K562 (cell line): Measurements from ENCODE around the gene KBTBD2. TPM values are rescaled to one million over a fixed set of nuclear protein-coding genes. Genes with fewer than 3 reads are reported as not detected.
"Not testable (repeated sequence)": the region's sequence is repeated elsewhere in the genome, so short reads cannot be mapped to it uniquely, and the experiment has no call there.

Experiments used
- ATAC-seq: fragments of 200-7000 bp; cut with Tn5 transposase; 3 replicates; pipeline ENCODE4 v1.9.1; 2020; ENCODE audit warnings: moderate library complexity
- BruUV-seq: library from RNA; stranded (reverse); fragments of 400-500 nt; replicated peaks from 2 replicates; lab custom pipeline; 2021; lab: Mats Ljungman, UMichigan
- CTCF ChIA-PET: fragments of 300-600 bp; formaldehyde crosslinking; extraction: SDS; loops from one replicate; lab custom pipeline; 2021; ENCODE audit warnings: low intra/inter-chr PET ratio; lab: Yijun Ruan, JAX
- POLR2A ChIA-PET: fragments of 300-600, 350-650 bp; sonication (Branson Sonifier 250); formaldehyde crosslinking; extraction: SDS; loops from one replicate; lab custom pipeline; 2021; ENCODE audit warnings: antibody characterized with exemption, inconsistent platforms; lab: Yijun Ruan, JAX
- DNase-seq, 4 experiments: peaks; one replicate each; pipeline versions ENCODE4 v3.0.0 to v3.0.0-alpha.2; 2011 to 2018; ENCODE audit warnings: low spot score in 3 of 4, mixed read lengths in 3 of 4; ENCODE audit errors: extremely low read depth in 1 of 4
- FAIRE-seq: peaks from 2 replicates; lab custom pipeline; 2011; peaks lifted over from hg19 to GRCh38; lab: Jason Lieb, UNC
- H2AFZ ChIP-seq: 2 replicates; pipeline ENCODE4 v1.6.0; 2011; ENCODE audit warnings: low read depth, low read length, control low read depth, inconsistent platforms
- H3K27ac ChIP-seq: fragments of 200-600 bp; 3 replicates; pipeline ENCODE4 v1.8.0; 2011; ENCODE audit warnings: low read depth, mild to moderate bottlenecking, control low read depth, inconsistent platforms, low read length, moderate library complexity, mixed read lengths; ENCODE audit errors: extremely low read depth
- H3K27me3 ChIP-seq, 2 experiments: fragments of 300-600 bp in 1 of 2; 2 replicates in 1 of 2; 3 replicates in 1 of 2; pipeline versions ENCODE4 v1.6.0 to v1.8.0; 2011; ENCODE audit warnings: inconsistent platforms in 2 of 2, low read length in 2 of 2, mild to moderate bottlenecking in 1 of 2, mixed read lengths in 1 of 2, moderate library complexity in 1 of 2; ENCODE audit not compliant: control insufficient read depth in 2 of 2, insufficient read depth in 2 of 2
- H3K36me3 ChIP-seq: fragments of 300-600 bp; 3 replicates; pipeline ENCODE4 v1.8.0; 2011; ENCODE audit warnings: mild to moderate bottlenecking, low read length, inconsistent platforms; ENCODE audit not compliant: control insufficient read depth, insufficient read depth
- H3K4me1 ChIP-seq, 2 experiments: fragments of 200-600 bp in 1 of 2; replicated peaks in 1 of 2; 2 replicates in 1 of 2; 3 replicates in 1 of 2; pipeline versions ENCODE4 v1.5.1 to v1.8.0; 2011; ENCODE audit warnings: inconsistent platforms in 2 of 2, low read length in 2 of 2, mild to moderate bottlenecking in 1 of 2, mixed read lengths in 1 of 2, moderate library complexity in 1 of 2; ENCODE audit not compliant: control insufficient read depth in 2 of 2, insufficient read depth in 2 of 2
- H3K4me2 ChIP-seq: 2 replicates; pipeline ENCODE4 v1.6.1; 2011; ENCODE audit warnings: low read length, control low read depth, inconsistent platforms, mixed read lengths; ENCODE audit not compliant: insufficient read depth
- H3K4me3 ChIP-seq: fragments of 200-600 bp; sonication (generic), shearing (Covaris generic); 2 replicates; pipeline ENCODE4 v1.5.1; 2016; ENCODE audit warnings: control low read depth, inconsistent platforms
- H3K79me2 ChIP-seq: fragments of 200-600 bp; 3 replicates; pipeline ENCODE4 v1.8.0; 2011; ENCODE audit warnings: low read length, inconsistent platforms; ENCODE audit not compliant: control insufficient read depth, insufficient read depth
- H3K9ac ChIP-seq, 2 experiments: 2 replicates each; pipeline versions ENCODE4 v1.6.0 to v1.6.1; 2011; ENCODE audit warnings: low read depth in 2 of 2, low read length in 2 of 2, control low read depth in 1 of 2, inconsistent platforms in 1 of 2, mild to moderate bottlenecking in 1 of 2, mixed read lengths in 1 of 2; ENCODE audit not compliant: insufficient read depth in 1 of 2
- H3K9me1 ChIP-seq: one replicate; pipeline ENCODE4 v1.6.0; 2011; ENCODE audit warnings: inconsistent platforms, mild to moderate bottlenecking, low read length, moderate library complexity; ENCODE audit not compliant: control insufficient read depth, insufficient read depth
- H3K9me3 ChIP-seq: replicated peaks from 2 replicates; pipeline ENCODE4 v1.5.1; 2011; ENCODE audit warnings: low read depth, low read length, inconsistent platforms; ENCODE audit not compliant: control insufficient read depth, insufficient read depth
- H4K20me1 ChIP-seq: replicated peaks from 2 replicates; pipeline ENCODE4 v1.6.1; 2011; ENCODE audit warnings: low read length, inconsistent platforms, mixed read lengths; ENCODE audit not compliant: control insufficient read depth, insufficient read depth
- BRD4 ChIP-seq: fragments of 200-600 bp; sonication (generic); IDR thresholded peaks from 2 replicates; pipeline ENCODE4 v1.6.1; 2017; ENCODE audit warnings: inconsistent platforms
- EP400 ChIP-seq: fragments of 450-650 bp; IDR thresholded peaks from 2 replicates; pipeline ENCODE4 v1.6.1; 2017; ENCODE audit warnings: antibody characterized with exemption, mild to moderate bottlenecking, moderate library complexity
- FOXA3 ChIP-seq, 2 experiments: fragments of 450-650 bp in 1 of 2; sonication (generic) in 1 of 2; formaldehyde crosslinking; IDR thresholded peaks in 1 of 2; conservative IDR thresholded peaks in 1 of 2; 2 replicates each; pipeline versions ENCODE4 v1.4.0 to v1.8.0; 2020 to 2022; ENCODE audit warnings: mild to moderate bottlenecking in 2 of 2, missing genetic modification reagents in 1 of 2
- MTA2 ChIP-seq: fragments of 450-650 bp; IDR thresholded peaks from 2 replicates; pipeline ENCODE4 v1.6.1; 2016; ENCODE audit warnings: low read depth
- NUFIP1 ChIP-seq: fragments of 450-650 bp; IDR thresholded peaks from 2 replicates; pipeline ENCODE4 v1.6.1; 2018; ENCODE audit not compliant: partially characterized antibody
- POLR2A ChIP-seq: fragments of 450-650 bp; conservative IDR thresholded peaks from 2 replicates; pipeline ENCODE4 v1.6.1; 2016
- POLR2AphosphoS2 ChIP-seq: IDR thresholded peaks from 2 replicates; pipeline ENCODE4 v1.6.1; 2012; ENCODE audit warnings: low read length, improper control_type of control experiment
- POLR2B ChIP-seq: fragments of 450-650 bp; IDR thresholded peaks from 2 replicates; pipeline ENCODE4 v1.6.1; 2018; ENCODE audit warnings: low read depth; ENCODE audit not compliant: partially characterized antibody
- POLR2G ChIP-seq: fragments of 200-400 bp; formaldehyde crosslinking; IDR thresholded peaks from 2 replicates; pipeline ENCODE4 v1.6.1; 2017; ENCODE audit warnings: low read depth, mild to moderate bottlenecking, antibody characterized with exemption, low read length, moderate library complexity
- RAD51 ChIP-seq: fragments of 450-650 bp; IDR thresholded peaks from 2 replicates; pipeline ENCODE4 v1.7.1; 2016; ENCODE audit warnings: low read depth, mild to moderate bottlenecking, borderline replicate concordance
- RFX1 ChIP-seq: fragments of 450-650 bp; IDR thresholded peaks from 2 replicates; pipeline ENCODE4 v1.6.1; 2016; ENCODE audit warnings: mild to moderate bottlenecking, moderate library complexity
- ZNF232 ChIP-seq: sonication (generic); formaldehyde crosslinking; IDR thresholded peaks from 2 replicates; pipeline ENCODE4 v1.8.0; 2022; ENCODE audit warnings: mild to moderate bottlenecking, missing genetic modification reagents
- WGBS: fragments of 100-300 bp; shearing (Covaris generic); methylation state at CpG from one replicate; pipeline ENCODE4 v1.1.6; 2016; ENCODE audit warnings: low coverage, mixed read lengths; ENCODE audit not compliant: insufficient coverage; ENCODE audit errors: missing lambda C conversion rate; 5-methylcytosine and 5-hydroxymethylcytosine counted together
- in situ Hi-C: fragments of 300-500 bp; cut with MboI; formaldehyde crosslinking; loops from 4 replicates; pipeline ENCODE4 v1.15.0; 2018; ENCODE audit warnings: inconsistent platforms, mixed read lengths
- intact Hi-C: fragments of 100-400 bp; cut with micrococcal nuclease; formaldehyde crosslinking; loops from 2 replicates; pipeline ENCODE4 v1.14.2; 2022
- polyA plus RNA-seq, 8 experiments: library from polyadenylated mRNA; depleted of rRNA in 4 of 8; stranded (reverse) in 5 of 8; unstranded in 3 of 8; fragments of >200 nt; fragmentation: Nextera tagmentation in 2 of 8; fragmentation: Illumina TruSeq in 1 of 8; extraction: Ambion mirVana in 2 of 8; extraction: Trizol in 1 of 8; gene quantifications; 2 replicates each; pipeline versions ENCODE4 v1.2.1 to v1.2.3, GENCODE V29; 2011 to 2014; ENCODE audit warnings: inconsistent platforms in 1 of 8, missing spikeins in 1 of 8
- total RNA-seq, 7 experiments: library from RNA; depleted of rRNA in 6 of 7; stranded (reverse); fragments of >200 nt in 6 of 7; fragmentation: Illumina TruSeq in 2 of 7; extraction: Trizol in 2 of 7; gene quantifications; 2 replicates each; pipeline versions ENCODE4 v1.2.1 to v1.2.3, GENCODE V29; 2011 to 2021; ENCODE audit warnings: low replicate concordance in 1 of 7
- TF ChIP-seq, protein P1 (sequence below): sonication (generic); formaldehyde crosslinking; IDR thresholded peaks from 2 replicates; pipeline ENCODE4 v1.8.0; 2022; ENCODE audit warnings: mild to moderate bottlenecking, low read depth, missing genetic modification reagents
- TF ChIP-seq, protein P2 (sequence below): fragments of 450-650 bp; formaldehyde crosslinking; IDR thresholded peaks from 2 replicates; pipeline ENCODE4 v1.4.0; 2022; ENCODE audit warnings: missing genetic modification characterization

KBTBD2 gene
- total and polyA plus RNA-seq, 9 of the 15 experiments (the other 6 are each of a cell fraction or from before 2014, with no cell fraction given): 22.8 to 62.2 (median 30.8) TPM

DNA sequence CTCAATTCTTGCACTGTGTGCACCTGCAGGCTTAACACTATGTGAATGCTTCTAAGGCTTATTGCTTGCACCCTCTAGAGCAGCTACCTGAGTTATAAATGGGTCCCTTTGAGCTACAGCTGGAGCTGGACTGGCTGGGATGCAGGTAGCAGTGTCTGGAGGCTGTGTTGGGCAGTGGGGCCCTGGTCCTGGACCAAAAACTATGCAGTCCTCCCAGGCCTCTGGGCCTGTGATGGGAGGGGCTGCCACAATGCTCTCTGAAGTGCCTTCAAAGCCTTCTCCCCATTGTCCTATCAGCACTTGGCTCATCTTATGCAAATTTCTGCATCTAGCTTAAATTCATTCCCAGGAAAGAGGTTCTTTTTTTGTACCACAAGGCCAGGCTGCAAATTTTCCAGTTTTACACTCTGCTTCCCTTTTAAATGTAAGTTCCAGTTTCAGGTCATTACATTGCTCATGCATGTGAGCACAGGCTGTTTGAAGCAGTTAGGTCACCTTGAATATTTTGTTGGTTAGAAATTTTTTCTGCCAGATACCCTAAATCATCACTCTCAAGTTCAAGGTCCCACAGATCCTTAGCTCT lies 26.0 kb downstream of the KBTBD2 start:
- peak; percentile 36; the same call in 1 of the 2 replicates for TF ChIP-seq POLR2AphosphoS2
- TF ChIP-seq FOXA3 (CRISPR knock-in tag; conservative IDR thresholded peaks at IDR 0.05 in 1 of 2, IDR thresholded peaks at IDR 0.05 in 1 of 2): no peak
- TF ChIP-seq NUFIP1: no peak
- TF ChIP-seq, protein P1, sequence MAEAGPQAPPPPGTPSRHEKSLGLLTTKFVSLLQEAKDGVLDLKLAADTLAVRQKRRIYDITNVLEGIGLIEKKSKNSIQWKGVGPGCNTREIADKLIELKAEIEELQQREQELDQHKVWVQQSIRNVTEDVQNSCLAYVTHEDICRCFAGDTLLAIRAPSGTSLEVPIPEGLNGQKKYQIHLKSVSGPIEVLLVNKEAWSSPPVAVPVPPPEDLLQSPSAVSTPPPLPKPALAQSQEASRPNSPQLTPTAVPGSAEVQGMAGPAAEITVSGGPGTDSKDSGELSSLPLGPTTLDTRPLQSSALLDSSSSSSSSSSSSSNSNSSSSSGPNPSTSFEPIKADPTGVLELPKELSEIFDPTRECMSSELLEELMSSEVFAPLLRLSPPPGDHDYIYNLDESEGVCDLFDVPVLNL (CRISPR knock-in tag): no peak
- TF ChIP-seq POLR2A: 0 out of 2 replicates have a peak, but pooled peaks have one; percentile 42
- no peak for TF ChIP-seq RAD51
- no peak for TF ChIP-seq ZNF232 (CRISPR knock-in tag)
- no peak for TF ChIP-seq MTA2
- TF ChIP-seq POLR2G: peak; percentile 33; the same call in 1 of the 2 replicates
- TF ChIP-seq EP400: no peak
- no peak for TF ChIP-seq BRD4
- no peak for TF ChIP-seq RFX1
- peak; percentile 43 for TF ChIP-seq POLR2B
- TF ChIP-seq, protein P2, sequence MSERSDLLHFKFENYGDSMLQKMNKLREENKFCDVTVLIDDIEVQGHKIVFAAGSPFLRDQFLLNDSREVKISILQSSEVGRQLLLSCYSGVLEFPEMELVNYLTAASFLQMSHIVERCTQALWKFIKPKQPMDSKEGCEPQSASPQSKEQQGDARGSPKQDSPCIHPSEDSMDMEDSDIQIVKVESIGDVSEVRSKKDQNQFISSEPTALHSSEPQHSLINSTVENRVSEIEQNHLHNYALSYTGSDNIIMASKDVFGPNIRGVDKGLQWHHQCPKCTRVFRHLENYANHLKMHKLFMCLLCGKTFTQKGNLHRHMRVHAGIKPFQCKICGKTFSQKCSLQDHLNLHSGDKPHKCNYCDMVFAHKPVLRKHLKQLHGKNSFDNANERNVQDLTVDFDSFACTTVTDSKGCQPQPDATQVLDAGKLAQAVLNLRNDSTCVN (CRISPR knock-in tag): no peak
- POLR2A ChIA-PET: interaction anchor here (0.8 to 3.4 kb wide), 2 partner anchors 10 to 11 kb away, joined by 3 to 24 read pairs; no protein-coding TSS in a partner anchor
- no peaks in the 10 kb centered on the region for H3K9me1 ChIP-seq
- H3K27me3 ChIP-seq: no peaks in the 10 kb centered on the region
- in situ Hi-C loops: no loop called here
- DNase-seq (no peak), ATAC-seq (peak; percentile 48), FAIRE-seq (no peak)
- no peaks in the 10 kb centered on the region for H3K9me3 ChIP-seq
- H3K4me1 ChIP-seq: no peaks in the 10 kb centered on the region
- no peaks in the 10 kb centered on the region for H4K20me1 ChIP-seq
- H3K36me3 ChIP-seq: peaks cover 33% of the 10 kb centered on the region
- no peaks in the 10 kb centered on the region; the same call in 2 of the 3 replicates for H3K79me2 ChIP-seq
- no peak overlapping the region for H3K9ac ChIP-seq
- H3K27ac ChIP-seq: no peak overlapping the region
- BruUV-seq: no TSS peak
- no peak overlapping the region for H2AFZ ChIP-seq
- no peak overlapping the region for H3K4me3 ChIP-seq
- intact Hi-C loops: no loop called here
- CTCF ChIA-PET: no interaction called here
- no peak overlapping the region for H3K4me2 ChIP-seq

DNA sequence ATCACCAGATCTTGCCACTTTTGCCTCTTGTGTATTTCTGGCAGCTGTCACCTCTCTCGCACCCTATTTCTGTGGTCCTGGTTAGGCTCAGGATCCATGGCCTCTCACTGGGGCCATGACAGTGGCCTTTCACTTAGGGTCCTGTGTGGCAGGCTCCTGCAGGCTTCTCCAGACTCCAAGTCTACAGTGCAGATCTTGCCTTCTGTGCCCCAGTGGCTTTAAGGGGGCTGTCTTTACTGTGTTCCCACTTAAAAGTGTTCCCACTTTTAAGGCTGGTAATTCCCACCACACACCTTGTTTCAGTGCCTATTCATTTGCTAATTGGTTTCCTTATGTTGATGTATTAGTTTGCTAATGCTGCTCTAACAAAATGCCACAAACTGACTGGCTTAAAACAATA lies 27.7 kb downstream of the KBTBD2 start:
- H3K9me1 ChIP-seq, H3K9ac ChIP-seq, H3K4me1 ChIP-seq, intact Hi-C loops, ATAC-seq, H3K9me3 ChIP-seq, BruUV-seq, CTCF ChIA-PET, DNase-seq, H3K27me3 ChIP-seq, FAIRE-seq, H3K27ac ChIP-seq, H2AFZ ChIP-seq, in situ Hi-C loops, H3K79me2 ChIP-seq, H3K4me2 ChIP-seq, H4K20me1 ChIP-seq, H3K4me3 ChIP-seq: not testable (repeated sequence)
- WGBS: 86% methylated on average over 1 of the region's 1 CpG
- POLR2A ChIA-PET: interaction anchor here (0.8 to 3.4 kb wide), 2 partner anchors 8 to 12 kb away, joined by 3 to 24 read pairs; no protein-coding TSS in a partner anchor
- peaks cover 17% of the 10 kb centered on the region; the same call in 2 of the 3 replicates for H3K36me3 ChIP-seq
